GM12874 (cell line): Measurements from ENCODE around the gene DNLZ.

ENCODE experiments used
- TF ChIP-seq, protein P1 (sequence below): IDR thresholded peaks from 2 replicates; pipeline ENCODE4 v1.5.1; 2011; ENCODE audit warnings: low read depth, mild to moderate bottlenecking, control low read depth, low read length, moderate library complexity; ENCODE audit not compliant: insufficient read depth

Gene DNLZ

DNA sequence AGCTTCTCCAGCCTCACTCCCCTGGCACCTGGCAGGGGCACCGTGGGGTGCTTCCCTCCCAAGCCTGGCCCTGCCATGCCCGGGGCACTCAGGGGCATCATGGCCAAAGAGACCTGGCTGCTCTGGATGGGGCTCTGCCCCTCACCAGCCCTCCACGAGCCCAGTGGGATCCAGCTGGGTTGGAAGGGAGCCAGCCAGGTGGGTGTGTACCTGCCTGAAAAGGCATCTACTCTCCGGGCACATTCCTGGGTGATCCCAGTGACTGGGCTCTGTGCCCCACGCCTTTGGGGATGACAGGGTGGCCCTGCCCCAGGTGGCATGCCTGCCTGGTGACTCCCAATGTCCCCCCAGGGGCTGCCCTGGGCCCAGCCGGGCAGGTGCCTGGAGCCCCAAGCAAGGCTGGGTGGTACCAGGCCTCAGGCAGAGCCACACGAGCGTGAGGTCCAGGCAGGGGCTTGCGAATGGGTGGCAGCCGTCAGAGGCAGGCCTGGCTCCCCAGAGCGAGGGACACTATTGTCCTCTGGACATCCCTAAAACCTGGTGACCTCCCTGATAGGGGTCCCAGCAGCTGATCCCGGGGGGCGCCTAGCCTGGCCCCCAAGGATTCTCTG is 35.4 kb downstream of the DNLZ start:
- TF ChIP-seq, protein P1, sequence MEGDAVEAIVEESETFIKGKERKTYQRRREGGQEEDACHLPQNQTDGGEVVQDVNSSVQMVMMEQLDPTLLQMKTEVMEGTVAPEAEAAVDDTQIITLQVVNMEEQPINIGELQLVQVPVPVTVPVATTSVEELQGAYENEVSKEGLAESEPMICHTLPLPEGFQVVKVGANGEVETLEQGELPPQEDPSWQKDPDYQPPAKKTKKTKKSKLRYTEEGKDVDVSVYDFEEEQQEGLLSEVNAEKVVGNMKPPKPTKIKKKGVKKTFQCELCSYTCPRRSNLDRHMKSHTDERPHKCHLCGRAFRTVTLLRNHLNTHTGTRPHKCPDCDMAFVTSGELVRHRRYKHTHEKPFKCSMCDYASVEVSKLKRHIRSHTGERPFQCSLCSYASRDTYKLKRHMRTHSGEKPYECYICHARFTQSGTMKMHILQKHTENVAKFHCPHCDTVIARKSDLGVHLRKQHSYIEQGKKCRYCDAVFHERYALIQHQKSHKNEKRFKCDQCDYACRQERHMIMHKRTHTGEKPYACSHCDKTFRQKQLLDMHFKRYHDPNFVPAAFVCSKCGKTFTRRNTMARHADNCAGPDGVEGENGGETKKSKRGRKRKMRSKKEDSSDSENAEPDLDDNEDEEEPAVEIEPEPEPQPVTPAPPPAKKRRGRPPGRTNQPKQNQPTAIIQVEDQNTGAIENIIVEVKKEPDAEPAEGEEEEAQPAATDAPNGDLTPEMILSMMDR, result no peak

DNA sequence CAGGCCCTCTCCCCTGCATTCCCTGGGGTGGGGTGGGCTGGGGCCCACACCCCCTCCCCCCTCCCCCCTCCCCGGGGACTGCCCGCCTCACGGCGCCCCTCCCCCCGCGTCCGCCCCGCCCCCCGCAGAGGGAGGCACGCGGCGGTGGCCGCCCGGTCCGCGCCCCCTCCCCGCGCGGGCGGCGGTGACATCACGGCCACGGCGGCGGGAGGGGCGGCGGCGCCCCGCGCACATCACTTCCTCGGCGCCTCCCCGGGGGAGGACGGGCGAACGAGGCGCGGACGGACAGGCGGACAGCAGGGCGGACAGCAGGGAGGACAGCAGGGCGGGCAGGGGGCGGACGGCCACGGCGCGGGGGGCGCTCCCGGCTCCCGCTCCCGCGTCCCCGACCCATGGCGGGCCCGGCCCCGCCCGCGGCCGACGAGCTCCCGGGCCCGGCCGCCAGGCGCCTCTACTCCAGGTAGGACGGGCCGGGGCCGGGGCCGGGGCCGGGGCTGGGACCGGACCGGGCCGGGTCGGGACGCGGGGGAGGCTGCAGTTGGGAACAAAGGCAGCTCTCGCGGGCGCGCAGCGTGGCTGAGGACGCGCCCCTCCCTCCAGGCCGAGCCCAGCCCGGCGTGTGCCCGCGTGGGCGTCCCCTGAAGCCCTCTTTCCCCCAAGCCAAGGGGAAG is 36.1 kb downstream of the DNLZ start, which contains the start of gene GPSM1:
TSS of gene GPSM1 (plus strand) at position 236 of the 671 bp plus-strand sequence. CDS start at position 393, 157 bp downstream.
- TF ChIP-seq, protein P1, result no peak

DNA sequence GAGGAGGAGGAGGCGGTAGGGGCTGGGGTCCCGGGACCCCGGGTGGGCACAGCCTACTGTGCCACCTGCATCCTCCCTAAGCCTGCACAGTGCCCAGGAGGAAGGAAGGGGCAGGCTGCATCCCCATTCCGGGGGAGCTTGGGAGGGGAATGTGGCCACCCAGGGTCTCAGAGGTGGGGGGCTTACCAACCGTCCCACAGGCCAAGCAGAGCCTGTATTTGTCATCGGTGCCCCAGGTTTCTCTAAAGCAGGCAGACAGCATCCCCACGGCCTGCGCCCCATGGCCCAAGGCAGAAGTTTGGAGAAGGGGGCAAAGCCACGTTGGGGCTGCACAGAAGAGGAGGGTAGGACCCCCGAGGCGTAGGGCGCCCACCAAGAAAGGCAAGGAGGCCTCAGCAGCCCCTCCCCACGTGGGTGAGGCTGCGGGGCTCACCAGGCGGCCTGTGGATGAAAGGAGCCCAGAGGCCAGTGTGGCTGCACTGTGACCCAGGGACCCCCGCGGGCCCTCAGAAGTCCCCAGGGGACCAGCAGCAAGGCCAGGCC is 36.7 kb downstream of the DNLZ start:
- TF ChIP-seq, protein P1, result no peak

DNA sequence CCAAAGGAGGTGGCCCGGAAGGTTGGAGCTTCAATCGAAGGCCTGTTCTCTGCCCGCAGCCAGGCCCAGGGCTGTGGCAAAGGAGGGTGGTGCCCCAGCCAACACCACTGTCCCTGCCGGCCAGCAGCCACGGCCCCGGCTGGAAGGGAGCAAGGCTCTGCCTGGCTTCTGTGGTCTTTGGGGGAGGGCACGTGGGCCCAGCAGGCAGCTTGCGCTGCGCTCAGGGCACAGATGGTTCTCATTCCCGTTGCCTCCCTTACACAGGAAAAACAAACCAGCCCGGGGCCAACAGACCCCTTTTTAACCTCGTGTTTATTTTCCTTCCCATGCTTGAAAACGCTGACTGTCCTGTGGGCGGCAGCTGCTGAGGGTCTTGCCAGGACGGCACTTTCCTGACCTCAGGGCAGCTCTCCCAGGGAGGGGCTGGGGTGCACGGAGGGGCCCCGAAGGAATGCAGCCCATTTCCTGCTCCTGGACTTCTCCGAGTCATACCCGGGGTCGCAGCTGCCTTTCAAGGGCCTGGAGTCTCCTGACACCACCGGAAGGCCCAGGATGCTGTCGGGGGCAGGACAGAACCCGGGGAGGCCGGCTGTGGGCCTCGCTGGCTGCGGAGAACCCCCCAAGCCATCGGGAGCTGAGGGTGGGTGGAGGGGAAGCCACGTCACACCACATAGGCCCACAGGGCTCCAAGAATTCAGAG is 37.3 kb downstream of the DNLZ start:
- TF ChIP-seq, protein P1, result no peak

DNA sequence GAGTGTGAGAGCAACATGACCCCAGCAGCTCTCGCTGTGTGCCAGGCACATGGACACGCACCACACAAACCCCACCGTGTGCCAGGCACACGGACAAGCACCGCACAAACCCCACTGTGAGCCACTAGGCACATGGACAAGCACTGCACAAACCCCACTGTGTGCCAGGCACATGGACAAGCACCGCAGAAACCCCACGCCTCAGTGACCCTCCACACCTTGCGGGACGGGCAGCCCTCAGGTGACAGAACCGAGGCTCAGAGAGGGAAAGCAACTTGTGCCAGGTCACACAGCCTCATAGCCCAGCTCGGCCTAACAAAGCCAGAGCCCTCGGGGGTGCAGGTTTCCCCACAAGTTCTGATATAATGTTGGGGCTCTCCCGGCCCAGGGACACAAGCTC is 38.2 kb downstream of the DNLZ start:
- TF ChIP-seq, protein P1, result no peak

DNA sequence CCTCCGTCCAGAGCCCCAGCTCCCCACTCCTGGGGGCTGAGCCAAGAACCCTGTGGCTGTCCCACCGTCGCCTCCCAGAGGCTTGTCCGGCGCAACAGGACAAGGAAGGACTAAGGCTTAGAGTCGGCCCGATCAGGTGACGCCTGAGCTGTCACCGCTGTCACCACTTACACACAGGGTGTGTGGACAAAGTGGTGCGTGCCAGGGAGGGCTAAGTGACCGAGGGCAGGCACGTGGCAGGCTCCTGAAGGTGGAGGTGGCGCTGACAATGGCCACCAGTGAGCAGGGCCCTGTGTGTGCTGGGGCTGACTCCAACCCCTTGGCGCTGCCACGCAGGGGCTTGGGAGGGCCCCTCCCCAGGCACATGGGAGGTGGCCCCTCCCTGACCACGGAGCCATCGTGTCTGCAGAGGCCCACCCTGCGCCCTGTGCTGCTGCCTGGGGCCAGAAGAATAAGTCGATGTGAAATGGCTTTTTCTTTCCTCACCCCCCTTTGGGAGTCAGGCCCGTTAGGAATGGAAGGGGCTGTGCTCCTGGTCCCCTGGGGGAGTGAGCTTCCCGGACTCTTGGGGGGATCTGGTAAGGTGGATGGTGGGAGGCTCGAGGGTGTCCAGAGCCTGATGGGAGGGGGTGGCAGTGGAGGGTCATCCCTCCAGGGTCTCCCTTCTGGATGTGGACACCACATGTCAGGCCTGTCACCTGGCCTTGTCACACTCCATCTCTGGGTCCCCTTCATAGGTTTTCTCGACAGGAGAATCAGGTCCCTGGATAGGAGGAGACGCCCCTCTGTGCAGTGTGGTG is 38.8 kb downstream of the DNLZ start:
- TF ChIP-seq, protein P1, result no peak

DNA sequence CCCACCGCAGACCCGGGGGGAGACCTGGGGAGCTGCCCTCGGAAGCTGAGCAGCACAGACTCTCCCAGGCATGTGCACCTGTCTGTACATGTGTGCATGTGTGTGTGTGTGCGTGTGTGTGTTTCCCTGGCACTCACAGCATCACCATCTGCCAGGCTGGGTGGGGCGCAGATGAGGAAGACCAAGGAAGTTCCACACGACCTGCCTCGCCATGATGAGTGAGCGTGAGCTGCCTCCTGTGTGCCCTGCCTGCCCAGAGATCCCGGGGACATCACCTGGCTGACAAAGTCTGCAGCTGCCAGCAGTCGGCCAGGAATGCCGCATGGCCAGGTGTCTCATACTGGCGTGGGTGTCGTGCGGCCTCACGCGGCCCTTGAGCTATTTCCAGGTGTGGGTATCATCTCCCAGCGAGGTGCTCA is 40.2 kb downstream of the DNLZ start:
- TF ChIP-seq, protein P1, result no peak
